Right lobe of liver (tissue), 4 donors: ENCODE data around the gene ZIK1.

Source experiments
- POLR2A ChIP-seq: fragments of 450-650 bp; IDR thresholded peaks from one replicate; pipeline ENCODE4 v1.6.1; 2017; ENCODE audit warnings: antibody characterized with exemption, mild to moderate bottlenecking
- TF ChIP-seq, protein P1 (sequence below), 4 donors: fragments of 200-600 bp in 3 of 4; fragments of 450-650 bp in 1 of 4; IDR thresholded peaks; one replicate each; pipeline versions ENCODE4 v1.5.1 to v1.8.0; 2016 to 2022; ENCODE audit warnings: antibody characterized with exemption in 4 of 4, mild to moderate bottlenecking in 2 of 4
- donor health status: DM: no; HTN: no; CAD: no.
- donor health status: DM: no; HTN: no; CAD: no.
- donor health status: DM: no; HTN: yes; CAD: no.

DNA sequence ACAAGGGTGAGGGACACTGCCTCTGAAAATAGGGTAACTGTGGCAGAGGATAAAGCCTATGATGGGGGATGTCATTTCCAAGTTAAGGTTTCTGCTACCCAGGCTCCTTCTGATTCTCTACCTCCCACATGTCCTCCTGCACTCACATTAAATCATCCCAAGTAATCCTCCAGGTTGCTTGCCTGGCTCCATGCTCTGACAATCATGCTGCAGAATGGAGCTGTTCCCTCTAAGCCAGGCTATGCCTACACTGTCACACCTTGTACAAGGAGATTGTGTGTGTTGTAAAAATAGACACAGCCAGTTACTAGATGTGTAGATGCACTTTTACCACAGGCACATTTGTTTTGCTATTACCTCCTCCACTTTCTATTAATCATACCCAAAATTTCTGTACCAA, 13.2 kb upstream of the ZIK1 start:
- TF ChIP-seq, protein P1, sequence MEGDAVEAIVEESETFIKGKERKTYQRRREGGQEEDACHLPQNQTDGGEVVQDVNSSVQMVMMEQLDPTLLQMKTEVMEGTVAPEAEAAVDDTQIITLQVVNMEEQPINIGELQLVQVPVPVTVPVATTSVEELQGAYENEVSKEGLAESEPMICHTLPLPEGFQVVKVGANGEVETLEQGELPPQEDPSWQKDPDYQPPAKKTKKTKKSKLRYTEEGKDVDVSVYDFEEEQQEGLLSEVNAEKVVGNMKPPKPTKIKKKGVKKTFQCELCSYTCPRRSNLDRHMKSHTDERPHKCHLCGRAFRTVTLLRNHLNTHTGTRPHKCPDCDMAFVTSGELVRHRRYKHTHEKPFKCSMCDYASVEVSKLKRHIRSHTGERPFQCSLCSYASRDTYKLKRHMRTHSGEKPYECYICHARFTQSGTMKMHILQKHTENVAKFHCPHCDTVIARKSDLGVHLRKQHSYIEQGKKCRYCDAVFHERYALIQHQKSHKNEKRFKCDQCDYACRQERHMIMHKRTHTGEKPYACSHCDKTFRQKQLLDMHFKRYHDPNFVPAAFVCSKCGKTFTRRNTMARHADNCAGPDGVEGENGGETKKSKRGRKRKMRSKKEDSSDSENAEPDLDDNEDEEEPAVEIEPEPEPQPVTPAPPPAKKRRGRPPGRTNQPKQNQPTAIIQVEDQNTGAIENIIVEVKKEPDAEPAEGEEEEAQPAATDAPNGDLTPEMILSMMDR (IDR thresholded peaks at IDR 0.05), result no peak
- no peak for TF ChIP-seq POLR2A
